Renal pelvis (tissue), 4 donors: ENCODE data around the gene GRIK4. TPM values are rescaled to one million over a fixed set of nuclear protein-coding genes. Genes with fewer than 3 reads are reported as not detected.
"Not testable (repeated sequence)": the region's sequence is repeated elsewhere in the genome, so short reads cannot be mapped to it uniquely, and the experiment has no call there.

Experiments used
- DNase-seq: peaks from one replicate; pipeline ENCODE4 v3.0.0-alpha.2; 2013
- polyA plus RNA-seq, 3 donors: library from polyadenylated mRNA; unstranded; fragments of 120-200 nt; gene quantifications; one replicate each; pipeline ENCODE4 v1.2.1, GENCODE V29; 2013; ENCODE audit not compliant: insufficient read length in 3 of 3

The GRIK4 gene
- polyA plus RNA-seq, 3 donors, result 0.86 to 1.7 (median 1.0) TPM

DNA sequence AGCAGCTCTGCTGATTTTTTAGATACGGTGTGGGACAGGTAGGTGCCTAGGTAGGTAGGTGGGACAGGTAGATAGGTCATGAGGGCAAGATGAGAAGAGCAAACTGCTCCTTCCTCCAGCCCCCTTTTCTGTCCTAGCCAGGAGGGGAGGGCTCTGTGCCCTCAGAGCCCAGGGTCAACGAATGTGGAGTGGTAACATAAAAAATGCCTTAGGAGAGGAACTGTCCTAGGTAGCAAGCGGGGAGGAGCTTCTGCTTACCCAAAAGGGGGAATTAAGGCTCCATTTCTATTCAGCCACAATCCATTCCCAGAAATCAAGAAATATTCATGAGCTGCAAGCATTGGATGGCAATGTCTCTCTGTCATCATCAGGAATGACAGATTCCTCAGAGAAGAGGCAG is 234.8 kb downstream of the GRIK4 start:
- DNase-seq, result no peak

DNA sequence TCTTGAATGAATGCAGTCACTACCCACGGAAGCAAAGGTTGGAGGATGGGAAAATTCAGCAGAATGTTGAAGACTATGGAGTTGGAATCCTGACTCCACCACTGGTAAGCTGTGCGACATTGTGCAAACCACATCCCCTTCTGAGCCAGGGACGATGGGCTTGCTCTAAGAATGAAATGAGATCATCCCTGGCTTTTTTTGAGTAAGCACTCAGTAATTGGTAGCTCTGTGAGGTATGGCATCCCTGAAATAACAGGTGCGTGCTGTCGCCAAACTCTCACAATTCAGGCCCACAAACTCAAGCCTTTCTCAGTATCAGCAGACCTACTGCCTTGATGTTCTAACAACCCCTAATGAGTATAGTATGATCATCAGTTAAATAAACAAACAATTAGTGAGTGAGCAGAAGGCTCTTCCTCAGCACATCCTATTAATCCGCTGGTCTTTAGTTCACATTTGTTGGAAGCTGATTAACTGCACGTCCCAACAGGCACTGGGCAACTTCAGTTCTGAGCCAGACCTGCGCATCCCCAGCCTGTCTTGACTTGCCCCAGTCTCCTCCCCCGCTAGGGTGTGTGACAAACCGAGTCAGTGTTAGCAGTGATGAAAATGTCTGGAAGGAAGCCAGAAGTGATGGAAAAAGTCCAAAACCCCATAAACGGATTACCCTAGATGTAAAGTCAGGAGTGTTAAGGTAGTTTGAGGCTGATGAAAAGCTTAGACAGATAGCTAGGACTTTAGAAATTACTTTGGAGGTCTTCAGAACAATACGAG is 235.5 kb downstream of the GRIK4 start:
- DNase-seq, result no peak

DNA sequence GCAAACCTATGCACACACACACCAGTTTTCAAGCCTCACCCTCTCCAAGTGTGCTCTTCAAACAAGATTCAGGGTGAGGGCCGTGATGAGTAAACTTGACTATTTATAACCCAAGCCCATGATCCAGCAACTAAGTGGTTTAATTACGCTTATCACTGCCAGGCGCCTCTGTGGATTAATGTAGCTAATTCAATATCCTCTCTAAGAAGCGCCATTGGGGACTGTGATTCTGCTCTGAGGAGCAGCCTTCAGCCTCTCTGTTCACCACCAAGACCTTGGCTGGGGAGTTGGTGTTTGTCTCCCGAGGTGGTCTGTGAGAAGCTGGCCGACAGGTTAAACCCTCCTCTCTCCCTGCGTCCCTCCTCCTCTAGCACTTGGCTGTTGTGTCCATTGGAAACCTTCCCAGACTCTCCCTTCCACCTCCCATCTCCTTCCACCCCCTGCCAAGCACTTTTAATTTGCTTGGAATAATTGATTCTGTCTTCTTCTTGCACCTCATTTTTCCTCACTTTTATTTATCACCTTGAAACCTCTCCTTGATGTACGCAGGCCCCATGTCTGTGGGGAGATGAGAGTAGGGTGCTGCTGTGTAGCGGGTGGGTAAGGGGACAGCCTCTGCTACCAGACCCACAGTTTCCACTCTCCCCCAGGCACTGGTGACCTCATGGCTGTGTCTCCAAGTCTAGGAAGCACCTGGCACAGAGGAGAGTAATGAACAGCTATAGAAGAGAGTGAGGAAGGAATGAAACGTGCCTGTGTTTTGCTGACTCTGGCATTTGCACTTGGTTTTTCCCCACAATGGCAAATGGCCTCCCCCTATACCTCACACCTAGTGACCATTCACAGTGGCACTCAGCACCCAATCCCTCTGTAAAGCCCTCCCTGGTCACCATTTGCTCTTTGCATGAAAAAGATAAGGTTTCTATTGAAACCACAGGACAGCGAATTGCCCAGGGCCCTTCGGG is 236.6 kb downstream of the GRIK4 start:
- DNase-seq, result no peak

DNA sequence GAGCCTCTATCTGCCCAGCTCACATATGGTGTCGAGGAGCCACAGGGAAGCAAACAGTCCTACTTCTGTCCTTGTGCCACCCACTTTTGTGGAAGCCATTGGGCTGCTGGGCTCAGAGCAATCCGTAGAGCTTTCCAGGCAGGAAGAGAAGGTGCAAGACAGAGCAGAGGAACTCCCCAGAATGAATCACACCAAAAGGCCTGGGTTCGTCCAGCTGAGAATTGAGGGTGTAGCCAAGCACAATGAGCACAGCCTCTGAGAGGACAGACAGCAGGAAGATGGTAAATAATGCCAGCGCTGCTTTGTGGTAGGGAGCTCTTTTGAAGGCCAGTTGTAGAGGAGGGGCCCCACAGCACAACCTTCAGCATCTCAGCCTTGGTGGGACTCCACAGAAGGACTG is 237.8 kb downstream of the GRIK4 start:
- DNase-seq, result no peak

DNA sequence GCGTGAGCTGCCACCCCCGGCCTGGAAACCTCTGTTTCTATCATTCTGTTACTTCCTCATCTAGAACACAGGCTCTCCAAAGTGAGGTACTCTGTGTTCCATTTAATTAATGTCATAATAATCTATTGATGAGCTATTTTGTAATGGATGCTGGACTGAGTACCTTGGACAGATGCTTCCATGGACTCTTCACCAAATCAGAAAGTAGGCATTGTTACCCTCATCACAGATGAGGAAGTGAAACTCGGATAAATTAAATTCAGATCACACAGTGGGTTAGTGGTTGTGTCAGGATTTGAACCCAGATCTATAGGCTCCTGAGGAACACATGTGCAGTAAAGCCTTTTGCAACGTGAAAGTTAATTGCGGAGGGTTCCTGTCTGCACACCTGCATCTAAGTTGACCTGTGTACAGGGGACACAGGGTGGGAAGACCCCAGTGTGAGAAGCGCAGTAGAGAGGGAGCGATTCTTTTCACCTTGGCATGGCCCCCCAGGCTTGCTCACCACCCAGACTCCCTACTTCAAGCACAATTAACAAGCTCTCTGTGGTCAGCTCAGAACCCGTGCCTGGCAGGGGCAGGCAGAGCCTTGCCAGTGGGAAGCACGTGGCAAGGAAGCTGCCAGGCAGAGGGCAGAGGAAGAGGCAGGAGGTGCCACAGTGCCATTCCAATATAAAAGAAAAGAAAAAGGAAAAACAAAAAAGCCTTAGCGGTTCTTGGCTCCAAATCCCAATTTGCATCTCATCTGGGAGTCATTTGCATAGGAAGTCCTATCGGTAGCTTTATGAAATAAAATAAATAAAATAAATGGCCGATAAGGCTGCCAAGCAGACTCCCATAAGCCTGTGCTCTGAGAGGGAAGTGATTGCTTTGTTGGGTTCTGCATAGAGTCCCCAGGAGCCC is 239.3 kb downstream of the GRIK4 start:
- DNase-seq, result no peak

DNA sequence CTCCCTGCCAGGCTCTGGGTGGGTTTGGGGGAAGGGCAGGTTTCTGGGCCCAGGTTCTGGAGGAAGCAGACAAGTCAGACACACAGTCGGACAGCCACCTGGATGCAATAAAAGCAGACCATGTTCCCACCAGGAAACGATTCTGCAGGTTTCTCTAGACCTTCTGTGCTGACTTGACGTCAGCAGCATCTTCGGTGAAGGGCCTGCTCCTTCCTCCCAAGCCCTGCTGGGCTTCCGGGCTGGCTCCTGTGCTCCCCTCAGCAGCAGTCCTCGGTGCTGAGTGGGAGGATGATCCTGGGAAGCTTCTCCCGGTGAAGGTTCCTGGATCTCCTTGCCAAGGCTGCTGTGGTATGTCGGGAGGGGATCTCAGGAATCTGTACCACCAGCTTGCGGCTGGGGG is 240.0 kb downstream of the GRIK4 start:
- no peak for DNase-seq

DNA sequence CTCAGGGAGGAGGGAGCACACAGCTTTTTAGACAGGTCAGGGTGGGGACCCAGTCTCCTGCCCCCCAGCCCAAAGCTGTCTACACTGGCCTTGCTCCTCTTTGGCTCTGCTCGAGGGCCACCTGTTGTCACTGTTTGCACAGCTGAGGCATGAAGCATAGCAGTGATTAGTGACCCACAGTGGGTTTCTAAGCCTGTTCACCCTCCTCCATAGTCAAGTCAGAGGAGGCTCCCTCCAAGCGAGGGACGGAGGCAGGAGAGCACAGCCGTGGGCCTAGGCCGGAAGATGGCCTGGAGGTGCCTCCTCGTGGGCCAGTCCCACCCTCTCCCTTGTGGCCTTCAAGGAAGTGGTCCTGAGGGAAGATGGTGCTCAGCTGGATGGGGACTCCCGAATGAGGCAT is 241.1 kb downstream of the GRIK4 start:
- no peak for DNase-seq

DNA sequence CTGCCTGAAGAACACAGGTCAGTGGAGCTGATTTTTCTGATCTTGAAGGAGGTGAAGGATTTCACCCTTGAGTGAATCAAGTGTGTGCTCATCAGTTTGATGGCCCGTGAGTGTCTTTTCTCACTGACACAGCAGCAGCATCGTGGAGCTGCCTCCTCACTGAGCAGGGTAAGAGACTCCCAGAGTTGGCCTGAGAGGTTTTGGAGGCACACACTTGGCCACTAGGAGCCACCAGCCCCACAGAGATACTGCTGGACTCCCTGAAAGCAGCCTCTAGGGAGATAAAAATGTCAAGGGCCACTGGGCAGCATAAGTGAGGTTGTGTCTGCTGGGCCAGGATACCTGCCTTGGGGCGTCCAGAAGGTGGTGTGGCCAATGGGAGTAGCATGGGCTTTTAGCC is 245.4 kb downstream of the GRIK4 start:
- no peak for DNase-seq

DNA sequence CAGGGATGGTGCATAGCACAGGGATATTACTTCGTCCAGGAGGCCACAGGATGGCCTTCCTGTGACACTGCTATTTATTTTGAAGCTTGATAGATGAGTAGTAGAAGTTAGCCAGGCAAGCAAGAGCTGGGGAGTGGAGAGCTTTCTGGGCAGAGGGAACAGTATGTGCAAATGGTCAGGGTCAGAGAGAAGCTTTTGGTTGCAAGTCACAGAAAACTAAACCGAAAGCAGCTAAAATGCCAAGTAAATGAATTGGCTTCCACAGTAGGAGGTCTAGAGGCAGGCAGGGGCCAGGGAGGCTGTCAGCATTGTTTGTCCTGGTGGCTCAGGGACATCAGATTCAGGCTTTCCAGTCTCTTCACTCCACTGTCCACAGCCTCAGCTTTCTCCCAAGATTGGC is 247.5 kb downstream of the GRIK4 start:
- DNase-seq, result no peak

DNA sequence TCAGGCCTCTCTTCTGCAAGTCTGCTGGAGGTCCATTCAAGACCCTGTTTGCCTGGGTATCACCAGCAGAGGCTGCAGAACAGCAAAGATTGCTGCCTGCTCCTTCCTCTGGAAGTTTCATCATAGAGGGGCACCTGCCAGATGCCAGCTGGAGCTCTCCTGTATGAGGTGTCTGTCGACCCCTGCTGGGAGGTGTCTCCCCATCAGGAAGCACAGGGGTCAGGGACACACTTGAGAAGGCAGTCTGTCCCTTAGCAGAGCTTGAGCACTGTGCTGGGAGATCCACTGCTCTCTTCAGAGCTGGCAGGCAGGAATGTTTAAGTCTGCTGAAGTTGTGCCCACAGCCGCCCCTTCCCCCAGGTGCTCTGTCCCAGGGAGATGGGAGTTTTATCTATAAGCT is 254.2 kb downstream of the GRIK4 start:
- not testable (repeated sequence) for DNase-seq

DNA sequence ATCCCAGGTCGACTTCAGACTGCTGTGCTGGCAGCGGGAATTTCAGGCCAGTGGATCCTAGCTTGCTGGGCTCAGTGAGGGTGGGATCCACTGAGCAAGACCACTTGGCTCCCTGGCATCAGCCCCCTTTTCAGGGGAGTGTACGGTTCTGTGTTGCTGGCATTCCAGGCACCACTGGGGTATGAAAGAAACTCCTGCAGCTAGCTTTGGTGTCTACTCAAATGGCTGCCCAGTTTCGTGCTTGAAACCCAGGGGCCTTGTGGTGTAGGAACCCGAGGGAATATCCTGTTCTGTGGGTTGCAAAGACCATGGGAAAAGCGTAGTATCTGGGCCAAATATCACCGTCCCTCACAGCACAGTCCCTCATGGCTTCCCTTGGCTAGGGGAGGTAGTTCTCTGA is 254.8 kb downstream of the GRIK4 start:
- DNase-seq, result no peak

DNA sequence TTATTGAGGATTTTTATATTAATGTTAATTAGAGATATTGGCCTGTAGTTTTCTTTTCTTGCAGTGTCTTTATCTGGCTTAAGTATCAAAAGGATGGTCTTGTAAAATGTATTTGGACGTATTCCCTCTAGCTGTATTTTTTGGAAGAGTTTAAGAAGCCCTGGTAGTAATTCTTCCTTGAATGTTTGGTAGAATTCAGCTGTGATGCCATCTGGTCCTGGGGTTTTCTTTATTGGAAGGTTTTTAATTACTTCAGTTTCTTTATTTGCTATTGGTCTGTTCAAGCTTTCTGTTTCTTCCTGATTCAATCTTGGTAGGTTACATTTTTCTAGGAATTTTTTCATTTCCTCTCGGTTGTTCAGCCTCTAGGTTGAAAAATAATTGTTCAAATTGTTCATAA is 257.4 kb downstream of the GRIK4 start:
- DNase-seq, result no peak

DNA sequence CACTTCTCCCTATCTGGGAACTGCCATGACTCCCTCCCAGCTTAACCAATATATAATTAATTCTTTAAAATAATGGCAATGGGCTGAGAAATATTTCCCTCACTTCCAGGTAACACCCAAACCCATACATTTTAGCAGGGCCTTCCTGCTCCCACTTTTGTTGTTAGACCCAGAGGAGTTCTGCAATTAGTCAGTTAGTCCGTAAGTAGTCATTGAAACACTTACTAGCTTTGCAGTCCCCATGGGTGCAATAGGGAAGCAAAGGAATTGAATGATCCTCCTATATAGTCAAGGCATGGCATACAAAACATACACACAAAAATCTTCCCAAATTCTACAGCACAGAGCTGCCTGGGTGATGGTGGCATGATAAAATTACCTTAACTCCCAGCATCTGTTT is 258.4 kb downstream of the GRIK4 start:
- DNase-seq, result no peak

DNA sequence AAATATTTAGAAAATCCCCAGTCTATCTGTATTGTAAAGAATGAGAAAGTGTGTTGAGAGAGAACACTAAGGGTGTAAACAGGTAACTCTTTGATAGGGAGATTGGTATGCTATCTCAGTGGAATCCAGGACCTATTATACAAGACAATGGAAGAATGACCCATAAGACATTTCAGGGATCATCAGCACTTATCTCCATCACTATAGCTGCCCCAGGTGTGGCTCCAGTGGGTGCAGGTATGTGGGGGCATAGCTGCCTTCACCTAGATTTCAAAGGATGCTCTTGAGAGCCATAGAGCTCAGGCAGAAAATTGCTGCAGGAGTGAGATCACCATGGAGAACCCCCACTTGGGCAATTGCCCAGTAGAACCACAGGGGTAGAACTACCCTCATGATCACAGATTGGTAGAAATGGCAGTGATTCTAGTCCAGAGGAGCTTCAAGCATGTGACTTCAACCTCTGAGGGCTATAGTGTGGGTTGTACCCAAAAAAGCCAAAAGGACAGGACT is 260.1 kb downstream of the GRIK4 start:
- no peak for DNase-seq

DNA sequence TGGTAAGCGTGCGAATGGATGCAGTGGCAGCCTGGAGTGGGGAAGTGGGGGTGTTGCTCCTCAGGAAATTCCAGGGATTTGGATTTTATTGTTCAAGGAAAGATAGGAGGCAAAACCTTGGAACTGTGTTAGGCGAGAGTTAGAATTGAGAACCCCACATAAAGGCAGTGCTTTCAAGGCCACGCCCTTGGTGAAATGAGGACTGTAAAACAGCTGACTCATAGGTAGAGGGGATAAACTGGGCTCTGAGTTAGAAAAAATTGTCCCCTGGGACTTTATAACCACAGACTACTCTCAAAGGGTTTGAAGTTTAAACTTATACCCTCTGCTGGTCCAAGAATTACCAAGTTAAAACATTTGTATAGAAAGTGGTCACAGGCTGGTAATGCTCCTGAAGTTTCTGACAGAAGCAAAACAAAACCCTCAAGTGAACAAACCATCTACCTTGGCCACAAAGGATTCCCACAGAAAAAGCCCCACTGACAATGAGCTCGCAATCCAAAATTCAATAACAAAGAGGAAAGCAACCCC is 262.0 kb downstream of the GRIK4 start:
- no peak for DNase-seq

DNA sequence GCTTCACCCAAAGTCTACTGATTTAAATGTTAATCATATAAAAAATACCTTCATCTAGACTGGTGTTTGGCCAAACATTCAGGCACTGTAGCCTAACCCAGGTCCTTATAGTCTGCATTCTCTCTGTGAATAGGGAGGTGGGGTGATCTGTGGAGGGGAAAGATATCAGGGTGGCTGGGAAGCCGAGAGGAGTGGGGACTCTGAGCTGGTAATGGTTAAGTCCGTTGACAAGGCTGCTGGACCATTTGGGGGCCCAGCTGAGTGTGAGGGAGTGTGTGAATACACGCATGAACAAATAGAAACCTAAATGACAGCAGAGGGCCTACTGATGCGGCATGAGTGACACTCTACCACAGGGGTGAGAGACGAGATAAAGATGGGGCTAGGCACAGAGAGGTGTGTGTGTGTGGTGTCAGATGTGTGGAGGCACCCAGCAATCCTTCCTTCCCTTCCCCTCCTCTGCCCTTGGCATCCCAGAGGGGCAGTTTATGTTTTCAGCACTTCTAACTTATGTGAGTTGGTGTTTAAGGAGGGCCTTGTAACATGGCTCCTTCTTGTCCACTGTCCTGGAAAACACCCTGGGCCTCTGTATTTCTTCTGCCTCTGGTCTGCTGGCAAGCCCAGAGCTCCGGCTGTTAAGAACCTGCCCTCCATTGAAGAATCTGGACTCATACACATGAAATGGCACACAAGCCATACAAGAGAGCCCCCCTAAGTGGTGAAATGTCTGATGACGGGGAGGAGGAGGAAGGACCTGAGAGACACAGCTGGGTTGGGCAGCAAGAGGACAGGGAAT is 263.2 kb downstream of the GRIK4 start:
- DNase-seq, result no peak

DNA sequence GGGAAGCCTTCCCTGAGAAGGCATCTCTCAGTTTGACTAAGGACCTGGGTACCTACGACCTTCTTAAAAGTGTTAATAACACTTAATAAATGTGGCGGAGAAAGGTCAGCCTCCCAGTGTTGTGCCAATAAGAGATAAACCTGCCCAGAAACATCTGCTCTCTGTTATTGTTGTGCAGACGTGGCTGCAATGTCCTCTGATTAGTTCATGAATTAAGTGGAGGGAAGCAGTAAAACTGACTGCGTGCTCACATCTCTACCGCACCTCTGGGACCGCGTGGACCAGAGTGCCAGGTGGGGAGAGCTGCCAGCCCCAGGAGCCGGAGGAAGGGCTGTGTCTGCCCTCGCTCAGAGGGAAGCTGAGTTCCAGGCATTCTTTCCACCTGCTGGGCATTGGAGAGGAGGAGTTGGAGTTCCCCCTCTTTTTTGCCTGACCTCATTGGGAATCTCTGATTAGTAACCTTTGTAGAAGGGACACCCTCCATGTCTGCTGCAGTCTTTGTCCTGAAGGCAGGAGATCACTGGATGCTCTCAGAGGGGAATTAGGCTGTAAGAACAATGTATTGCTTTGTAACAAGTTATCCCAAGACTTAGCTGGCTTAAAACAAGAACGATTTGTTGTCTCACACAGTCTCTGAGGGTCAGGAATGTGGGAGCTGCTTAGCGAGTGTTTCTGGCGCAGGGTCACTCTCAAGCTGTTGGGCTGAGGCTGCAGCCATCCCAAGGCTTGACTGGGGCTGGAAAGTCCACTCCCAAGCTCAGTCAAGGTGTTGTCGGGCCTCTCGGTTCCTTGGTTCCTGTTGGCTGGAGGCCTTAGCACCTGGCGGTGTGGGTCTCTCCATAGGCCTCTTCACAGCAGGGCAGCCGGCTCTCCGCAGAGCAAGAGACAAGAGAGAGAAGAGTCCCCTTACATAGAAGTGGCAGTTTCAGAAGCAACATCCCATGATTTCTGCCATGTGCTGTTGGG is 264.7 kb downstream of the GRIK4 start:
- no peak for DNase-seq

DNA sequence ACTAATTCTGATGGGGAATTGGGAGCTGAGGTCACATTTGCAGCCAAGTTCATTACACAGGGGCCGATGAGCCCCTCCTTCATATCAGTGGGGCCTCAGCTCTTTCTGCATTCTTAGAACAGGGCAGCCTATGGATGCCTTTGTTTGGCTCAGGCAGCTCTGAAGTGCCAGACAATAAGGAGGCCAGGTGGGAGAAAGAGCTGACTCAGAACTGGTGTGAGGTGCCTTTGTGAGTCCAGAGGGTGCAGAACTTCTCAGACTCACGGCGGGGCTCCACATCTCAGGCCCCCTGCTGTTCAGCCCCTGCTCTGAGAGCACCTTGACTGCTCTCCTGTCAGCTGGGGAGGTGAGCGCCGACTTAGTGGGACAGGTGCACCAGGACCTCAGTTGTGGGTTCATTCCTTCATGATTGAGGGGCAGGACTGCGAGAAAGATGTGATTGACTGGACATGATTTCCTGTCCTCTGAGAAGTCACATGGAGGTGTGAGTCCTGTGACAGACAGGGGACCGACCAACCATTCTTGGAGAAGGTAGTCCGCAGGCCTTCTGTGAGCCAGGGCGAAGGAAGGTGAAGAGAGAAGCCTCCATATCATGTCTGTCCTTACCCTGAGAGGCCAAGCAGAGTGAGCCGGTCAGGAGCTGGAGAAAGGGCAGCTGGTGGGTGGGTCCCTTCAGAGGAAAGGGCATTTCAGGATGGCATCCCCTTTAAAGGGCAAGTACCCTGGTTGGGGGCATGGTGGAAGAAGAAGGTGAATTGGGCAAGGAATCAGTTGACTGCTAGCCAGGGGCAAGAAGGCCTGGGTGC is 267.3 kb downstream of the GRIK4 start:
- DNase-seq, result no peak

DNA sequence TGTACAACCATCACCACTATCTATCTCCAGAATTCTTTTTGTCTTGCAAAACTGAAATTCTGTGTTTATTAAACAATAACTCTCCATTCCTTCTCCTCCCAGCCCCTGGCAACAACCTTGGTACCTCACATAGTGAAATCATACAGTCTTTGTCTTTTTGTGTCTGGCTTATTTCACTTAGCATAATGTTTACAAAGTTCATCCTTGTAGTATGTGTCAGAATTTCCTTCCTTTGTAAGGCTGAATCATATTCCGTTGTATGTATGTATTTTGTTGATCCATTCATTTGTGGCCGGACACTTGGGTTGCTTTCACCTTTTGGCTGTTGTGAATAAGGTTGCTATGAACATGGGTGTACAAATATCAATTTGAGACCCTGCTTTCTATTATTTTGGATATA is 268.7 kb downstream of the GRIK4 start:
- no peak for DNase-seq
